Panc1 (cell line): ENCODE data around the gene CRADD. TPM values are rescaled to one million over a fixed set of nuclear protein-coding genes. Genes with fewer than 3 reads are reported as not detected.

Experiments
- ATAC-seq: fragments of 200-7000 bp; cut with Tn5 transposase; 2 replicates; pipeline ENCODE4 v1.9.1; 2020; ENCODE audit warnings: mild to moderate bottlenecking, moderate library complexity
- BruUV-seq: library from RNA; stranded (reverse); fragments of 400-500 nt; replicated peaks from 2 replicates; lab custom pipeline; 2021; lab: Mats Ljungman, UMichigan
- CTCF ChIA-PET: fragments of 300-600 bp; sonication (Branson Sonifier 250); formaldehyde crosslinking; loops from one replicate; lab custom pipeline; 2022; ENCODE audit warnings: antibody characterized with exemption; lab: Charles Lee
- POLR2A ChIA-PET: fragments of 300-600 bp; sonication (Branson Sonifier 250); formaldehyde crosslinking; loops from one replicate; lab custom pipeline; 2022; ENCODE audit warnings: antibody characterized with exemption; lab: Charles Lee
- DNase-seq: peaks from one replicate; pipeline ENCODE4 v3.0.0-alpha.2; 2010; ENCODE audit warnings: low read depth, low spot score
- H3K27ac ChIP-seq: 2 replicates; pipeline ENCODE4 v1.5.1; 2011; ENCODE audit warnings: mild to moderate bottlenecking, low read length, inconsistent platforms
- H3K27me3 ChIP-seq: fragments of 200-500 bp; sonication (Bioruptor generic); 2 replicates; pipeline ENCODE4 v1.6.0; 2014; ENCODE audit warnings: low read length, inconsistent platforms; ENCODE audit not compliant: control insufficient read depth, insufficient read depth
- H3K36me3 ChIP-seq: fragments of 200-500 bp; sonication (Bioruptor generic); 2 replicates; pipeline ENCODE4 v1.5.1; 2014; ENCODE audit warnings: inconsistent platforms, mild to moderate bottlenecking, low read length, moderate library complexity; ENCODE audit not compliant: control insufficient read depth, insufficient read depth
- H3K4me1 ChIP-seq: 2 replicates; pipeline ENCODE4 v1.5.1; 2011; ENCODE audit warnings: inconsistent platforms, mild to moderate bottlenecking, low read length, moderate library complexity; ENCODE audit not compliant: control insufficient read depth, insufficient read depth
- H3K4me3 ChIP-seq, 2 experiments: 2 replicates each; pipeline ENCODE4 v1.5.1; 2011 to 2012; ENCODE audit warnings: low read depth in 2 of 2, low read length in 2 of 2, mild to moderate bottlenecking in 2 of 2, inconsistent platforms in 1 of 2, moderate library complexity in 1 of 2
- H3K9me3 ChIP-seq: fragments of 200-500 bp; sonication (Bioruptor generic); 2 replicates; pipeline ENCODE4 v1.5.1; 2014; ENCODE audit warnings: low read depth, mild to moderate bottlenecking, inconsistent platforms, low read length, moderate library complexity; ENCODE audit not compliant: control insufficient read depth, insufficient read depth
- CTCF ChIP-seq: fragments of 450-650 bp; IDR thresholded peaks from 2 replicates; pipeline ENCODE4 v1.5.1; 2017; ENCODE audit warnings: mild to moderate bottlenecking
- POLR2AphosphoS5 ChIP-seq: IDR thresholded peaks from 2 replicates; pipeline ENCODE4 v1.6.1; 2012; ENCODE audit warnings: mild to moderate bottlenecking, low read depth, low read length, moderate library complexity
- REST ChIP-seq, 2 experiments: IDR thresholded peaks; 2 replicates each; pipeline ENCODE4 v1.6.1; 2011 to 2012; ENCODE audit warnings: low read depth in 2 of 2, control low read depth in 1 of 2, low read length in 1 of 2, mild to moderate bottlenecking in 1 of 2, moderate library complexity in 1 of 2; ENCODE audit not compliant: insufficient read depth in 1 of 2
- SIN3A ChIP-seq: IDR thresholded peaks from 2 replicates; pipeline ENCODE4 v1.6.1; 2012; ENCODE audit warnings: low read depth, mild to moderate bottlenecking, low read length, moderate library complexity, borderline replicate concordance; ENCODE audit not compliant: insufficient read depth
- TCF7L2 ChIP-seq: IDR thresholded peaks from 2 replicates; pipeline ENCODE4 v1.6.1; 2011; ENCODE audit warnings: mild to moderate bottlenecking, low read depth, low read length, inconsistent platforms
- in situ Hi-C: cut with HindIII; loops from 2 replicates; pipeline ENCODE4 v1.10.0; 2016; ENCODE audit warnings: low sequenced_read_pairs, low pct_unique_long_range_greater_than_20kb
- intact Hi-C: fragments of 100-400 bp; cut with micrococcal nuclease; formaldehyde crosslinking; loops from one replicate; pipeline ENCODE4 v1.10.0; 2022; ENCODE audit not compliant: unreplicated experiment
- total RNA-seq: library from RNA; stranded (reverse); gene quantifications from one replicate; pipeline ENCODE4 v1.2.1, GENCODE V29; 2021; ENCODE audit not compliant: unreplicated experiment

Gene CRADD
- total RNA-seq, 1 experiment from 2014 or later, result 7.0 TPM

- ATAC-seq (no peak), DNase-seq (no peak)
- no TSS peak for BruUV-seq
- Histone ChIP-seq H3K27ac (no peak overlapping the region), H3K4me3 (no peak overlapping the region), H3K27me3 (no peaks in the 10 kb centered on the region), H3K4me1 (no peaks in the 10 kb centered on the region), H3K36me3 (no peaks in the 10 kb centered on the region), H3K9me3 (no peaks in the 10 kb centered on the region)
- intact Hi-C loops, result no loop called here
- TF ChIP-seq POLR2AphosphoS5 (no peak), TCF7L2 (no peak), REST (IDR thresholded peaks at IDR 0.05; ENCODE audit: insufficient read depth in 1 of 2, low read depth in 2 of 2, low read length in 1 of 2) (no peak), CTCF (no peak), SIN3A (no peak)
- ChIA-PET POLR2A (no interaction called here), CTCF (no interaction called here)
- in situ Hi-C loops, result no loop called here
Observed at GRCh38 chr12:93918900-93919299, 241.7 kb downstream of the CRADD start.

- ATAC-seq, result no peak
- Histone ChIP-seq H3K36me3 (no peaks in the 10 kb centered on the region), H3K4me3 (no peak overlapping the region), H3K27ac (no peak overlapping the region), H3K4me1 (no peaks in the 10 kb centered on the region), H3K9me3 (no peaks in the 10 kb centered on the region), H3K27me3 (no peaks in the 10 kb centered on the region)
- no TSS peak for BruUV-seq
- TF ChIP-seq TCF7L2 (no peak), CTCF (no peak), POLR2AphosphoS5 (no peak), REST (IDR thresholded peaks at IDR 0.05; ENCODE audit: insufficient read depth in 1 of 2, low read depth in 2 of 2, low read length in 1 of 2) (no peak), SIN3A (no peak)
- in situ Hi-C loops (no loop called here), intact Hi-C loops (no loop called here)
- DNase-seq, result no peak
- POLR2A ChIA-PET, result no interaction called here
- CTCF ChIA-PET, result no interaction called here
Observed at GRCh38 chr12:93921521-93921920, 244.3 kb downstream of the CRADD start.
